Measurements from ENCODE around the gene MAP3K14.

- TF ChIP-seq EZH2 (IDR thresholded peaks at IDR 0.05) (no peak), POLR2AphosphoS5 (IDR thresholded peaks at IDR 0.05; ENCODE audit: borderline replicate concordance, low read depth, low read length) (no peak), FOXP2 (optimal IDR thresholded peaks at IDR 0.05; ENCODE audit: control extremely low read depth, extremely low read length, insufficient read depth) (no peak)
Observed at GRCh38 chr17:45315648-45316433, 979 bp downstream of the MAP3K14 start.

Measured in SK-N-MC (cell line).